Panc1 (cell line): Measurements from ENCODE around the gene SMAD6. TPM values are rescaled to one million over a fixed set of nuclear protein-coding genes. Genes with fewer than 3 reads are reported as not detected.

Experiments used
- ATAC-seq: fragments of 200-7000 bp; cut with Tn5 transposase; 2 replicates; pipeline ENCODE4 v1.9.1; 2020; ENCODE audit warnings: mild to moderate bottlenecking, moderate library complexity
- BruUV-seq: library from RNA; stranded (reverse); fragments of 400-500 nt; replicated peaks from 2 replicates; lab custom pipeline; 2021; lab: Mats Ljungman, UMichigan
- CTCF ChIA-PET: fragments of 300-600 bp; sonication (Branson Sonifier 250); formaldehyde crosslinking; loops from one replicate; lab custom pipeline; 2022; ENCODE audit warnings: antibody characterized with exemption; lab: Charles Lee
- POLR2A ChIA-PET: fragments of 300-600 bp; sonication (Branson Sonifier 250); formaldehyde crosslinking; loops from one replicate; lab custom pipeline; 2022; ENCODE audit warnings: antibody characterized with exemption; lab: Charles Lee
- DNase-seq: peaks from one replicate; pipeline ENCODE4 v3.0.0-alpha.2; 2010; ENCODE audit warnings: low read depth, low spot score
- H3K27ac ChIP-seq: 2 replicates; pipeline ENCODE4 v1.5.1; 2011; ENCODE audit warnings: mild to moderate bottlenecking, low read length, inconsistent platforms
- H3K27me3 ChIP-seq: fragments of 200-500 bp; sonication (Bioruptor generic); 2 replicates; pipeline ENCODE4 v1.6.0; 2014; ENCODE audit warnings: low read length, inconsistent platforms; ENCODE audit not compliant: control insufficient read depth, insufficient read depth
- H3K36me3 ChIP-seq: fragments of 200-500 bp; sonication (Bioruptor generic); 2 replicates; pipeline ENCODE4 v1.5.1; 2014; ENCODE audit warnings: inconsistent platforms, mild to moderate bottlenecking, low read length, moderate library complexity; ENCODE audit not compliant: control insufficient read depth, insufficient read depth
- H3K4me1 ChIP-seq: 2 replicates; pipeline ENCODE4 v1.5.1; 2011; ENCODE audit warnings: inconsistent platforms, mild to moderate bottlenecking, low read length, moderate library complexity; ENCODE audit not compliant: control insufficient read depth, insufficient read depth
- H3K4me3 ChIP-seq, 2 experiments: 2 replicates each; pipeline ENCODE4 v1.5.1; 2011 to 2012; ENCODE audit warnings: low read depth in 2 of 2, low read length in 2 of 2, mild to moderate bottlenecking in 2 of 2, inconsistent platforms in 1 of 2, moderate library complexity in 1 of 2
- H3K9me3 ChIP-seq: fragments of 200-500 bp; sonication (Bioruptor generic); 2 replicates; pipeline ENCODE4 v1.5.1; 2014; ENCODE audit warnings: low read depth, mild to moderate bottlenecking, inconsistent platforms, low read length, moderate library complexity; ENCODE audit not compliant: control insufficient read depth, insufficient read depth
- POLR2AphosphoS5 ChIP-seq: IDR thresholded peaks from 2 replicates; pipeline ENCODE4 v1.6.1; 2012; ENCODE audit warnings: mild to moderate bottlenecking, low read depth, low read length, moderate library complexity
- SIN3A ChIP-seq: IDR thresholded peaks from 2 replicates; pipeline ENCODE4 v1.6.1; 2012; ENCODE audit warnings: low read depth, mild to moderate bottlenecking, low read length, moderate library complexity, borderline replicate concordance; ENCODE audit not compliant: insufficient read depth
- TCF7L2 ChIP-seq: IDR thresholded peaks from 2 replicates; pipeline ENCODE4 v1.6.1; 2011; ENCODE audit warnings: mild to moderate bottlenecking, low read depth, low read length, inconsistent platforms
- in situ Hi-C: cut with HindIII; loops from 2 replicates; pipeline ENCODE4 v1.10.0; 2016; ENCODE audit warnings: low sequenced_read_pairs, low pct_unique_long_range_greater_than_20kb
- intact Hi-C: fragments of 100-400 bp; cut with micrococcal nuclease; formaldehyde crosslinking; loops from one replicate; pipeline ENCODE4 v1.10.0; 2022; ENCODE audit not compliant: unreplicated experiment
- total RNA-seq: library from RNA; stranded (reverse); gene quantifications from one replicate; pipeline ENCODE4 v1.2.1, GENCODE V29; 2021; ENCODE audit not compliant: unreplicated experiment
- TF ChIP-seq, protein P1 (sequence below): fragments of 450-650 bp; IDR thresholded peaks from 2 replicates; pipeline ENCODE4 v1.5.1; 2017; ENCODE audit warnings: mild to moderate bottlenecking
- TF ChIP-seq, protein P2 (sequence below), 2 experiments: IDR thresholded peaks; 2 replicates each; pipeline ENCODE4 v1.6.1; 2011 to 2012; ENCODE audit warnings: low read depth in 2 of 2, control low read depth in 1 of 2, low read length in 1 of 2, mild to moderate bottlenecking in 1 of 2, moderate library complexity in 1 of 2; ENCODE audit not compliant: insufficient read depth in 1 of 2

Gene SMAD6
- total RNA-seq, 1 experiment from 2014 or later: 45.9 TPM

DNA sequence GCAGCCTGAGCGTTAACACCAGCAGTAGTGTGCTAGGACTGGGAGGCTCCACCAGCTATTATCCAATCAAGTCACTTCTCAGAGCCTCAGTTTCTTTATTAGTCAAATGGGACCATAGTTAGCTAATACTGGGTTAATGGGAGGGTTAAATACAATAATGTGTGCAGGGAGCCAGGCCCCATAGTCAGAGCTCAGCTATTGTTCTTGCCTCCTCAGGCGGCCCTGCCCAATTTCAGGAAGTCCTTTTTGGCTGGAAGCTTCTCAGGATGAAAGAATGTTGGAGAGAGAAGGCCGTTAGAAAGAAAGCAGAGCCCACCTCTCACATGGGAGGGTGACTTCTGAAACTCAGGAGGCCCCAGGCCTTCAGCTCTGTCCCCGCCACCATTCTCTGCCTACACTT, 39.5 kb upstream of the SMAD6 start:
- intact Hi-C loops (no loop called here), in situ Hi-C loops (no loop called here)
- DNase-seq (no peak), ATAC-seq (no peak)
- no peaks in the 10 kb centered on the region for H3K27me3 ChIP-seq
- BruUV-seq: no TSS peak
- H3K9me3 ChIP-seq: no peaks in the 10 kb centered on the region
- H3K4me3 ChIP-seq: no peak overlapping the region
- ChIA-PET POLR2A (interaction anchor here (0.6 kb wide), 1 partner anchor 31 kb away, joined by 11 read pairs; no protein-coding TSS in a partner anchor), CTCF (no interaction called here)
- TF ChIP-seq, protein P1, sequence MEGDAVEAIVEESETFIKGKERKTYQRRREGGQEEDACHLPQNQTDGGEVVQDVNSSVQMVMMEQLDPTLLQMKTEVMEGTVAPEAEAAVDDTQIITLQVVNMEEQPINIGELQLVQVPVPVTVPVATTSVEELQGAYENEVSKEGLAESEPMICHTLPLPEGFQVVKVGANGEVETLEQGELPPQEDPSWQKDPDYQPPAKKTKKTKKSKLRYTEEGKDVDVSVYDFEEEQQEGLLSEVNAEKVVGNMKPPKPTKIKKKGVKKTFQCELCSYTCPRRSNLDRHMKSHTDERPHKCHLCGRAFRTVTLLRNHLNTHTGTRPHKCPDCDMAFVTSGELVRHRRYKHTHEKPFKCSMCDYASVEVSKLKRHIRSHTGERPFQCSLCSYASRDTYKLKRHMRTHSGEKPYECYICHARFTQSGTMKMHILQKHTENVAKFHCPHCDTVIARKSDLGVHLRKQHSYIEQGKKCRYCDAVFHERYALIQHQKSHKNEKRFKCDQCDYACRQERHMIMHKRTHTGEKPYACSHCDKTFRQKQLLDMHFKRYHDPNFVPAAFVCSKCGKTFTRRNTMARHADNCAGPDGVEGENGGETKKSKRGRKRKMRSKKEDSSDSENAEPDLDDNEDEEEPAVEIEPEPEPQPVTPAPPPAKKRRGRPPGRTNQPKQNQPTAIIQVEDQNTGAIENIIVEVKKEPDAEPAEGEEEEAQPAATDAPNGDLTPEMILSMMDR: no peak
- no peak for TF ChIP-seq SIN3A
- TF ChIP-seq TCF7L2: no peak
- no peak for TF ChIP-seq POLR2AphosphoS5
- TF ChIP-seq, protein P2, sequence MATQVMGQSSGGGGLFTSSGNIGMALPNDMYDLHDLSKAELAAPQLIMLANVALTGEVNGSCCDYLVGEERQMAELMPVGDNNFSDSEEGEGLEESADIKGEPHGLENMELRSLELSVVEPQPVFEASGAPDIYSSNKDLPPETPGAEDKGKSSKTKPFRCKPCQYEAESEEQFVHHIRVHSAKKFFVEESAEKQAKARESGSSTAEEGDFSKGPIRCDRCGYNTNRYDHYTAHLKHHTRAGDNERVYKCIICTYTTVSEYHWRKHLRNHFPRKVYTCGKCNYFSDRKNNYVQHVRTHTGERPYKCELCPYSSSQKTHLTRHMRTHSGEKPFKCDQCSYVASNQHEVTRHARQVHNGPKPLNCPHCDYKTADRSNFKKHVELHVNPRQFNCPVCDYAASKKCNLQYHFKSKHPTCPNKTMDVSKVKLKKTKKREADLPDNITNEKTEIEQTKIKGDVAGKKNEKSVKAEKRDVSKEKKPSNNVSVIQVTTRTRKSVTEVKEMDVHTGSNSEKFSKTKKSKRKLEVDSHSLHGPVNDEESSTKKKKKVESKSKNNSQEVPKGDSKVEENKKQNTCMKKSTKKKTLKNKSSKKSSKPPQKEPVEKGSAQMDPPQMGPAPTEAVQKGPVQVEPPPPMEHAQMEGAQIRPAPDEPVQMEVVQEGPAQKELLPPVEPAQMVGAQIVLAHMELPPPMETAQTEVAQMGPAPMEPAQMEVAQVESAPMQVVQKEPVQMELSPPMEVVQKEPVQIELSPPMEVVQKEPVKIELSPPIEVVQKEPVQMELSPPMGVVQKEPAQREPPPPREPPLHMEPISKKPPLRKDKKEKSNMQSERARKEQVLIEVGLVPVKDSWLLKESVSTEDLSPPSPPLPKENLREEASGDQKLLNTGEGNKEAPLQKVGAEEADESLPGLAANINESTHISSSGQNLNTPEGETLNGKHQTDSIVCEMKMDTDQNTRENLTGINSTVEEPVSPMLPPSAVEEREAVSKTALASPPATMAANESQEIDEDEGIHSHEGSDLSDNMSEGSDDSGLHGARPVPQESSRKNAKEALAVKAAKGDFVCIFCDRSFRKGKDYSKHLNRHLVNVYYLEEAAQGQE (IDR thresholded peaks at IDR 0.05; ENCODE audit: insufficient read depth in 1 of 2, low read depth in 2 of 2, low read length in 1 of 2): no peak
- H3K27ac ChIP-seq: no peak overlapping the region
- no peaks in the 10 kb centered on the region for H3K36me3 ChIP-seq
- H3K4me1 ChIP-seq: no peaks in the 10 kb centered on the region

DNA sequence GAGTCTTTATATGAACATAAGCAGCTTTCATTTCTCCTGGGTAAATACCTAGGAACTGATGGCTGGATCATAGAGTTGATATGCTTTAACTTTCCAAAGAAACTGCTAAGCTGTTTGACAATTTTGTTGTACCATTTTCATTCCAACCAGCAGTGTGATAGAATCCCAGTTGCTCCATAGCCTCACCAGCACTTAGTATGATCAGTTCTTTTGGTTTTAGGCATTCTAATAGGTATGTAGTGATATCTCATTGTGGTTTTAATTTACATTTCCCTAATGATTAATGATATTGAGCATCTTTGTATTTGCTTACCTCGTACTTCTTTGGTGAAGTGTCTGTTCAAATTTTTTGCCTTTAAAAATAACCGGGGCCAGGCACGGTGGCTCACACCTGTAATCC, 38.4 kb upstream of the SMAD6 start:
- in situ Hi-C loops: no loop called here
- H3K27me3 ChIP-seq: no peaks in the 10 kb centered on the region
- H3K36me3 ChIP-seq: no peaks in the 10 kb centered on the region
- TF ChIP-seq, protein P2 (IDR thresholded peaks at IDR 0.05; ENCODE audit: insufficient read depth in 1 of 2, low read depth in 2 of 2, low read length in 1 of 2): no peak
- TF ChIP-seq, protein P1: no peak
- TF ChIP-seq SIN3A (no peak), POLR2AphosphoS5 (no peak), TCF7L2 (no peak)
- DNase-seq (no peak), ATAC-seq (no peak)
- no peak overlapping the region for H3K27ac ChIP-seq
- no peaks in the 10 kb centered on the region for H3K4me1 ChIP-seq
- CTCF ChIA-PET: no interaction called here
- POLR2A ChIA-PET: no interaction called here
- intact Hi-C loops: no loop called here
- no TSS peak for BruUV-seq
- H3K4me3 ChIP-seq: no peak overlapping the region
- H3K9me3 ChIP-seq: no peaks in the 10 kb centered on the region
